Keratinocyte (primary cell): ENCODE measurements around the gene RPRD1B. TPM values are rescaled to one million over a fixed set of nuclear protein-coding genes. Genes with fewer than 3 reads are reported as not detected.

Experiments used
- DNase-seq: peaks from one replicate; pipeline ENCODE4 v3.0.0-alpha.2; 2011; ENCODE audit warnings: low read depth, missing footprints, low spot score
- FAIRE-seq: peaks from 2 replicates; lab custom pipeline; 2011; peaks lifted over from hg19 to GRCh38; lab: Jason Lieb, UNC
- H2AFZ ChIP-seq: 2 replicates; pipeline ENCODE4 v1.6.0; 2012; ENCODE audit warnings: low read length, control low read depth, inconsistent platforms; ENCODE audit not compliant: control insufficient read depth
- H3K27ac ChIP-seq: 2 replicates; pipeline ENCODE4 v1.5.1; 2011; ENCODE audit warnings: low read length; ENCODE audit not compliant: control insufficient read depth, insufficient read depth
- H3K27me3 ChIP-seq: 3 replicates; pipeline ENCODE4 v1.6.0; 2011; ENCODE audit warnings: low read length; ENCODE audit not compliant: control insufficient read depth, insufficient read depth; ENCODE audit errors: extremely low read depth
- H3K36me3 ChIP-seq, 2 experiments: 2 replicates in 1 of 2; 3 replicates in 1 of 2; pipeline ENCODE4 v1.5.1; 2011; ENCODE audit warnings: low read length in 2 of 2, mild to moderate bottlenecking in 1 of 2; ENCODE audit not compliant: control insufficient read depth in 2 of 2, insufficient read depth in 2 of 2; ENCODE audit errors: extremely low read depth in 1 of 2
- H3K4me1 ChIP-seq: 3 replicates; pipeline ENCODE4 v1.5.1; 2011; ENCODE audit warnings: low read length; ENCODE audit not compliant: control insufficient read depth, insufficient read depth; ENCODE audit errors: extremely low read depth
- H3K4me2 ChIP-seq: 3 replicates; pipeline ENCODE4 v1.6.0; 2011; ENCODE audit warnings: low read depth, low read length; ENCODE audit not compliant: control insufficient read depth, insufficient read depth; ENCODE audit errors: extremely low read depth
- H3K4me3 ChIP-seq, 3 experiments: fragments of 200-600 bp in 1 of 3; sonication (generic) in 1 of 3; 2 replicates in 2 of 3; 3 replicates in 1 of 3; pipeline ENCODE4 v1.5.1; 2011 to 2016; ENCODE audit warnings: low read length in 3 of 3, mild to moderate bottlenecking in 3 of 3, control low read depth in 2 of 3, inconsistent platforms in 1 of 3, low read depth in 1 of 3, mixed read lengths in 1 of 3, mixed run types in 1 of 3, moderate library complexity in 1 of 3; ENCODE audit not compliant: control insufficient read depth in 2 of 3, insufficient read depth in 2 of 3; ENCODE audit errors: extremely low read depth in 1 of 3
- H3K79me2 ChIP-seq: 2 replicates; pipeline ENCODE4 v1.6.0; 2012; ENCODE audit warnings: low read length; ENCODE audit not compliant: control insufficient read depth, insufficient read depth
- H3K9ac ChIP-seq: 3 replicates; pipeline ENCODE4 v1.6.0; 2011; ENCODE audit warnings: low read length; ENCODE audit not compliant: control insufficient read depth, insufficient read depth; ENCODE audit errors: extremely low read depth
- H3K9me1 ChIP-seq: 3 replicates; pipeline ENCODE4 v1.6.0; 2011; ENCODE audit warnings: low read length; ENCODE audit not compliant: control insufficient read depth, insufficient read depth; ENCODE audit errors: extremely low read depth
- H3K9me3 ChIP-seq: 2 replicates; pipeline ENCODE4 v1.5.1; 2012; ENCODE audit warnings: low read depth, low read length; ENCODE audit not compliant: control insufficient read depth
- H4K20me1 ChIP-seq: 3 replicates; pipeline ENCODE4 v1.6.0; 2011; ENCODE audit warnings: low read length; ENCODE audit not compliant: control insufficient read depth, insufficient read depth; ENCODE audit errors: extremely low read depth
- CTCF ChIP-seq, 3 experiments: IDR thresholded peaks in 1 of 3; conservative IDR thresholded peaks in 1 of 3; optimal IDR thresholded peaks in 1 of 3; 2 replicates in 2 of 3; 3 replicates in 1 of 3; pipeline versions ENCODE3 to v1.5.1; 2011; ENCODE audit warnings: low read length in 3 of 3, mild to moderate bottlenecking in 3 of 3, moderate library complexity in 2 of 3, control low read depth in 1 of 3, inconsistent platforms in 1 of 3; ENCODE audit not compliant: insufficient read depth in 2 of 3; ENCODE audit errors: extremely low read depth in 1 of 3
- EZH2 ChIP-seq: IDR thresholded peaks from one replicate; pipeline ENCODE4 v1.6.1; 2012; ENCODE audit warnings: inconsistent platforms, mild to moderate bottlenecking, low read length, moderate library complexity
- dilution Hi-C: fragments of 300-500 bp; cut with MboI; formaldehyde crosslinking; loops from one replicate; pipeline ENCODE4 v1.7.0; 2020; ENCODE audit warnings: low sequenced_read_pairs; ENCODE audit not compliant: extremely low pct_ligation_motif_present
- polyA plus RNA-seq, 5 experiments: library from polyadenylated mRNA; depleted of rRNA in 3 of 5; stranded (reverse) in 3 of 5; stranded (forward) in 1 of 5; unstranded in 1 of 5; fragments of >200 nt; gene quantifications; 1 replicate in 1 of 5; 2 replicates in 3 of 5; 3 replicates in 1 of 5; pipeline versions ENCODE4 v1.2.1 to v1.2.3, GENCODE V29; 2011 to 2012; ENCODE audit warnings: missing spikeins in 2 of 5, low read depth in 1 of 5, low replicate concordance in 1 of 5

The RPRD1B gene
- polyA plus RNA-seq, 1 donor (not counting 4 experiments of a cell fraction or from before 2014, with no cell fraction given), result 19.9 TPM

GRCh38 chr20:38093641-38094077 is 60.1 kb downstream of the RPRD1B start:
- H3K9me1 ChIP-seq, result no peaks in the 10 kb centered on the region
- H3K4me1 ChIP-seq, result peaks cover 12% of the 10 kb centered on the region
- peaks cover 14 to 27% of the 10 kb centered on the region in 2 experiments for H3K36me3 ChIP-seq
- no peak for TF ChIP-seq CTCF (optimal IDR thresholded peaks at IDR 0.05 in 1 of 3, IDR thresholded peaks at IDR 0.05 in 1 of 3, conservative IDR thresholded peaks at IDR 0.05 in 1 of 3; ENCODE audit: extremely low read depth in 1 of 3, insufficient read depth in 2 of 3, low read length in 3 of 3)
- TF ChIP-seq EZH2, result no peak
- H3K79me2 ChIP-seq, result no peaks in the 10 kb centered on the region
- H3K27me3 ChIP-seq, result no peaks in the 10 kb centered on the region
- no peak for FAIRE-seq
- no peak overlapping the region for H3K27ac ChIP-seq
- H3K9me3 ChIP-seq, result no peaks in the 10 kb centered on the region
- no peak overlapping the region for H3K4me2 ChIP-seq
- no peaks in the 10 kb centered on the region for H4K20me1 ChIP-seq
- H3K4me3 ChIP-seq, result no peak overlapping the region
- no peak overlapping the region for H3K9ac ChIP-seq
- no peak overlapping the region for H2AFZ ChIP-seq
- dilution Hi-C loops, result no loop called here
- no peak for DNase-seq

- no peak for FAIRE-seq
- peaks cover 12% of the 10 kb centered on the region for H3K4me1 ChIP-seq
- dilution Hi-C loops, result no loop called here
- no peak overlapping the region for H3K4me2 ChIP-seq
- no peaks in the 10 kb centered on the region for H3K79me2 ChIP-seq
- no peak for TF ChIP-seq CTCF (optimal IDR thresholded peaks at IDR 0.05 in 1 of 3, IDR thresholded peaks at IDR 0.05 in 1 of 3, conservative IDR thresholded peaks at IDR 0.05 in 1 of 3; ENCODE audit: extremely low read depth in 1 of 3, insufficient read depth in 2 of 3, low read length in 3 of 3)
- no peak for TF ChIP-seq EZH2
- no peaks in the 10 kb centered on the region for H3K9me3 ChIP-seq
- H3K27ac ChIP-seq, result peak overlapping the region; percentile 22
- peaks cover 11 to 25% of the 10 kb centered on the region in 2 experiments for H3K36me3 ChIP-seq
- no peak overlapping the region for H3K4me3 ChIP-seq
- H3K9ac ChIP-seq, result no peak overlapping the region
- no peak for DNase-seq
- no peaks in the 10 kb centered on the region for H4K20me1 ChIP-seq
- H3K27me3 ChIP-seq, result no peaks in the 10 kb centered on the region
- no peaks in the 10 kb centered on the region for H3K9me1 ChIP-seq
- no peak overlapping the region for H2AFZ ChIP-seq
Measured at GRCh38 chr20:38094373-38094891, 60.9 kb downstream of the RPRD1B start.
